HG03025 (cell line): ENCODE results near the gene ZMYND8.
"Not testable (repeated sequence)": the region's sequence is repeated elsewhere in the genome, so short reads cannot be mapped to it uniquely, and the experiment has no call there.

Source experiments
- ATAC-seq: cut with Tn5 transposase; IDR thresholded peaks from one replicate; pipeline ENCODE4 v1.9.1; 2021; ENCODE audit warnings: mild to moderate bottlenecking, moderate library complexity; ENCODE audit not compliant: unreplicated experiment, low FRiP score

ZMYND8 gene

DNA sequence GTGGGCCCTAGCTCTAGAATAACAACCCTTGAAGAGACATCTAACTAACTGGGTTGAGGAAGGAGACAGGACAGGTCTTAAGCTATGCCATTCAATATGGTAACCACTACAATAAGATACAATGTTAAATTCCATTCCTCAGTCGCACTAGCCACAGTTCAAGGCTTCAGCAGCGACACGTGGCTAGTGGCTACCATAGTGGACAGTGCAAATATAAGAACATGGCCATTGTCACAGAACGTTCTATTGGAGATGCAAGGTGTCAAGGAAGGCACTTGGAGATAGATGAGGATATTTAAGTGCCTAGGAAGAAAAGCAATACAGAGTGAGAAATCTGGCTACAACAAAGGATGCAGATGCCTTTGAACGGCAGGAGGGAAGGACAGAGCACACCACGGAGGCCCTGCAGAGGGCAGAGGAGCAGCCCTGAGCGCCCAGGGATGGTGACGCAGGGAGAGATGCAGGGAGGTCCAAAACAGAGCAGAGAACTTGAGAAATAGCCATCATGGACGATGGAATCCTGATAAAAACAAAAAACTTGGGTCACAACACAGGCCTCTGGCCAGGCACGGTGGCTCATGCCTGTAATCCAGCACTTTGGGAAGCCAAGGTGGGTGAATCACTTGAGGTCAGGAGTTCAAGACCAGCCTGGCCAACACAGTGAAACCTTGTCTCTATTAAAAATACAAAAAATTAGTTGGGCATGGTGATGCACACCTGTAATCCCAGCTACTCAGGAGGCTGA, 140.7 kb downstream of the ZMYND8 start:
- ATAC-seq: no peak

DNA sequence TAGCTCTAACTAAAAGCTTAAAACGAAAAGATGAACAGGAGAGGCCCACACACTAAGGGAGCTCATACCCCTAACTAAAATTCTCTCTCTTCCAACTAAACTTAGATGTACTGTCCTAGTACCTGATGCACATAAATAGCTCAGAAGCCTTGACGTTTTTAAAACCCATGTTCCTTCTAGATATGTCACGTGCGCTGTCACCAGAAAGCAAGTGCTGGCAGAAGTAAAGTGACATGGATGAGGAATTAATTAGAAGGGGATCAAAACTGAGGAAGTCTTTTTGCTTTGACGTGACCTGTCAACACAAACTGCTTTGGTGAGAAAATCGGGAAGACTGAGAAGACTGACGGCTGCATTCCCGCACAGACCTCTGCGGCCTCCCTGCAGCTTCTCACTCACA, 142.5 kb downstream of the ZMYND8 start:
- ATAC-seq: no peak

DNA sequence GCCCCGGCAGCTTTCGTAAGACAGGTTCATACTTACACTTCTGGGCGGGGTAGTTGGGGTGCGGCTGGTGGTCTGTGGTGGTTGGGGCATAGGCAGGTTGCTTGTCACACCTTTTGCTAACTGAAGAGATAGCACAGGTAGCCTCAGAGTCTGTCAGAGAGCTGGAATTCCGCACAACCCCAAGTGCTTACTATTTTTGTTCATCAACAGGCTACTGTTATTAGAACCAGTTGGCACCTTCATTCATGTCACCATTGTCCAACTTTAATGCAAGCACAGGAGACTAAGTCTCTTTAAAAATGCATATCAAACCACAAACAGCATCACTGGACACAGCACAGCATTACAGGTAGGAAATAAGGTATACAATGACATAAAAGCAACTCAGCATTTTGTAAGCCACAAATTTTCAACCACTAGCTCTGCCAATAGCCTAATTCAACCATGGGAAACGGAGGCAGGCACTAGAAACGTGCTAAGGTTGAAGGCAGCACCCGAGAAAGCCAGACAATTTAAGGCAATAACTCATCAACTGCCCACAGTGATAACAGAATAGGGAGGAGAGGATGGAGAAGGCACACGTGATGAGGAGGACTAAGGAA, 143.8 kb downstream of the ZMYND8 start:
- ATAC-seq: no peak

DNA sequence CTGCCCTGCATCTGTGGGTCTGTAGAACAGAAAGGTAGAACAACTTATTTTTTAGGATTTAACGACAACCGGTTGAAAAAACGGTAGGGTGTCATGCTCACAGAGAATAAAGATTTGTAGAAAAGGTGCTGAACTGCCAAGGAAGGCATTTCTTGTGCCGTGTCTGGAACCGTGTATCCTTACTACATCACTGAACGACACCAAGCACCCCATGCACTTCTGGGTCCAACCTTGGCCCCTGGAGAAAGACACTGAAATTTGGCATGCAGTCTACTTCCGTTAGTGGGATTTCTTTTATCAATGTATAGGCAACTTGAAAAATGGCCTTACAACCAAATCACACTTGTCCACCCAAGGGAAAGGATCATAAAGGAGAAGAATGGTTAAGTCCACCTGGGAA, 145.5 kb downstream of the ZMYND8 start:
- no peak for ATAC-seq

DNA sequence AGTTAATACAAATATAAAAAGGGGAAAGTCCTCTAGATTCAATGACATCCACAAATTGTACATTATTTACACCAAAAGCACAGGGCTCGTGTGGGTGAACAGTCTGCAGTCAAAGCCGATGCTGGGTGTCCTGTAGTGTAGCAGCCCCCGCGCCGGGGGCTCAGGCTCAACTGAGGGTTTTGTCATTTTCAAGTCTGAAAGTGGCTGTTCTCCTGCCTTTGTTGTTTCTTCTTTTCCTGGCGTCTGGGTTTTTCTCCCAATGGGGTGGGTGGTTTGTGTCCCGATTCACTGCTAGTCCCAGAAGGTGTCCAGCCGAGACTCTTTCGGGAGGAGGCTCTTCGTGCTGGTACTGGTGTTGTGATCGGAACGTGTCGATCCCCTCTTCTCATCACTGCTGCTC, 146.0 kb downstream of the ZMYND8 start:
- ATAC-seq: no peak

DNA sequence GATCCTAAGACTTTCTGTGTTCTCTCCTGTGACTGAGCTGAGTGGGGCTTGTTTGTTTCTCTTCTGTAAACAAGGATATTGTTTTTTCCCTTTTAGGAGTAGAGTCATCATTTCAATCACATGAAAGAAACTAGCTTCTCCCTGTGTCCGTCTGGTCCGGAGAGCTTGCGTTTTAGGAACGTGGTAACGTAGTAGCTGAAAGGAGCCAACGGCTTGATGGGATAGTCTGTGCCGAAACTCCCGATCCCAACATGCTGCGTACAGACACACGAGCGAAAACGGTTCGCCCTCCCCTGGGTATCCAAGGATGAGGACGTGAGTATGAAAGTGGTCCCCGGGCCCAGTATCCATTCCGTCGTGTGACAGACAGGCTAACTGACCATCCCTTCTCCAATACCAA, 146.5 kb downstream of the ZMYND8 start:
- ATAC-seq: no peak

DNA sequence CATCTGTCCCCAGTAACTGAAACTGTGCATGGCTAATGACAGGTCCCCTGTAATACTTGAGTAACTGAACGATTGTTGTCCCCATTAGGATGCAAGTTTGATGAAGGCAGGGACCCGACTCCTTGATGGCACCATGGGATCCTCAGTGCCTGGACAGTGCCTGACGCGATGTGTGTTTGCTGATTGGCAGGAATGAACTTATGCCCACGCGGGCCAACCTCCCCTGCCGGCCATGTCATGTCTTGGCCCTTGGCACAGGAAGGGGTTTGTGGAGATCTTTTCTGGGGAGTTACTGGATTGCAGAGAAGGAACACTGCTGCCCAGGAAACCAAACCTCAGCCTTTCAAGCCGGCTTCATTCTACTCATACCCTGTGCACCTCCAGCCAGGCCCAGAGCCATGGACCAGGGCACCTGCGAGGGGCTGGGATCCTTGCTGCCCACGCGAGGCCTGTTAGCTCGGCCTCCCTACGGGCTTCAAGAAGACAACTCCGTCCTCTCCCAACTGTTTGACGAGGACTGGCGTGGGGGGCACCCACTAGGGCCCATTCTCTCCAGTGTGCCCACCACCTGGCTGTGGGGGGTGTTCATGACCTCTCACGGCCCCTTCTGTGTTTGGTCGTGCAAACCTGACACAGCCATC, 147.8 kb downstream of the ZMYND8 start:
- ATAC-seq: no peak

DNA sequence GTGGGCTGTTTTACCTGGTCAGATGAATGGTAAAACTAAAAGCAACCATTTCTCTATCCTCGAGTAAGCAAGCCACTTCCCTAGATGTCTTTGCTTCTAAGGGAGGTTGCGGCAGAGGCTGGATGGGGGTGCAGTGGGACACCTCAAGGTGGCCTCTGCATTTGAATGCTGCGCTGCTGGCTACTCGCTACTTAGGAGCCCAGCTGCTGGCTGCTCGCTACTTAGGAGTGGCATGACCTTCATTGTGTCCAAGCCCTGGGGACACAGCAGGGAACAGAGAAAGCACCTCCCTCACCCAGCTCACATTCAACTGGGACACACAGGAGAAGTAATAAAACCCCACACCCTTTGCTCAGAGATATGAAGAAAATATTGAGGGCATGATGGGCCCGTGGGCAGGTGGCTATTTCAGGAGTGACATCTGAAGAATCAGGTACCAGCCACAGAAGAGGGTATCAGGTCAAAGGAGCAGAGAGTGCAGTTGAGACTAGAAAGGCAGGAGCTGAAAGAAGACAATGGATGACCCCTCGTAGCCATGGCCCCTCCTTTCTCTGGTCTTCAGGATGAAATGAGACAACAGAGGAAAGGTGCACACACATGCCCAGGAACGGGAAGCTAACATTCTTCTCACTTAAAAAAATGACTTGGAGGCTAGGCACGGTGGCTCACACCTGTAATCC, 149.4 kb downstream of the ZMYND8 start:
- ATAC-seq: no peak

DNA sequence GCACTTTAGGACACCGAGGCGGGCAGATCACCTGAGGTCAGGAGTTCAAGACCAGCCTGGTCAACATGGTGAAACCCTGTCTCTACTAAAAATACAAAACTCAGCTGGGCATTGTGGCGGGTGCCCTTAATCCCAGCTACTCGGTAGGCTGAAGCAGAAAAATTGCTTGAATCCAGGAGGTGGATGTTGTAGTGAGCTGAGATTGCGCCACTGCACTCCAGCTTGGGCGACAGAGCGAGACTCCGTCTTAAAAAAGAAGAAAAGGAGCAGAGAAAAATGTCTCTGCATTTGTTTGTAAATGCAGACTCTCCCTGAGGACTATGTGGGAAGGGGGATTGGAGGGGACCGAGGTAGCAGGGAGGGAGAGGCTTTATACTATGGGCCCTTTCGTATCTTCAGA, 149.9 kb downstream of the ZMYND8 start:
- not testable (repeated sequence) for ATAC-seq

DNA sequence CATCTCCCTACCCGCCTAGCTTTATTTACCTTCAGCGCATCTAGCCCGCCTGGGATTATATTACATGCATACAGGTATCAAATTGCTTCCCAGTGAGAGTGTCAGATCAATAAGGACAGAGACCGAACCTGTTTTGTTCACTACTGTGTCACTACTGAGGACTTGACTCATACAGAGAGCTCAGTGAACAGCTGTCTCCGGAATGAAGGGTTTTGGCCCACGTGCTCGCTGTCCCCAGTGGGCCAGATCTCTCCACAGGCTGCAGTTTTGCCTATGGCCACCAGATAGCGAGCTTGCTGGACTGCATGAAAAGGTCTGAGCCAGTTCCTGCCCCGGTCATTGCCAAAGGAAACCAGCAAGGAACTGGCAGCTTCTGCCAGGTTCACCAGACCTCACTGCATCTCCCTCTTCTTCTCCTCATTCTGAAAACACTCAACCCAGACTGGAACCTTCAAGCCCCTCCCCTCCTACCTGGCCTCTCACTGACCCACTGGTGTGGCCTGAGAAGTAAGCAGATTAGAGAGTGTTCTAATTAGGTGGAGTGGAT, 150.8 kb downstream of the ZMYND8 start:
- ATAC-seq: no peak

DNA sequence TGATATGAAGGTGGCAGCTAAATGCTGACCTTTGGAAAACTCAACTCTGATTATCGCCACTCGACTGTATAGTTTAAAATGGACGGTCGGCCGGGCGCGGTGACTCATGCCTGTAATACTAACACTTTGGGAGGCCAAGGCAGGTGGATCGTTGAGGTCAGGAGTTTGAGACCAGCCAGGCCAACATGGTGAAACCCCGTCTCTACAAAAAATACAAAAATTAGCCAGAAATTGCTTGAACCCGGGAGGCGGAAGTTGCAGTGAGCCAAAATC, 151.7 kb downstream of the ZMYND8 start:
- ATAC-seq: not testable (repeated sequence)

DNA sequence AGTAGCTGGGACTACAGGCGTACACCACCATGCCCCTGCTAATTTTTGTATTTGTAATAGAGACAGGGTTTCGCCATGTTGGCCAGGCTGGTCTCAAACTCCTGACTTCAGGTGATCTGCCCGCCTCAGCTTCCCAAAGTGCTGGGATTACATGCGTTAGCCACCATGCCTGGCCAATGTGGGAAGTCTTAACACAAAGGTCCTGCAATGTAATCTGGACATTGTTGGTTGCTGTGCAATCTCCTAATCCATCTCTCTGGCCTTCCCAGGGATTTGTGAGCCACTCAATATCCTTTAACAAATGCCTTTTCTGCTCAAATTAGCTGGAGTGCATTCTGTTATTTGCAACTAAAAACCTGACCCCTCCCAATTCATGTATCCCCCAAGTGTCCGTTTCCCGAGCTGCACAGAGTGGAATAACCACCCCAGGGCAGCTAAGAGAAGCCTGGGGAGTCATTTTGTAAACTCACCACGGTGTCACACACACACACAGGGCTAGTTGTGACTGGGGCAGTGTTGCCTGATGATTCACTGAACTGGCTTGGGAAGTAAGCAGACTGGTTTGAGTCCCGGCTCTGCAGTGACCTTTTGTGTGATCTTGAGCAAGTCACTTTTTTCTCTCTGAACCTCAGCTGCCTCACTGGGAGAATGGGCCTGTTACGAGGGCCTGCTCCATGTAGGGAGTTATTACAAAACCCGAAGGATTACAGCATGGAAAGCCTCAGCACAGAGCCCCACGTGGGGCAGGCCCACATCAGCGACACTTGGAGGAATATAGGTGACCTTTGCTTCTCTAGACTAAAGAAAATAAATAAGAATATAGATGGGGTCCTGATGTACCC, 152.3 kb downstream of the ZMYND8 start:
- ATAC-seq: no peak

DNA sequence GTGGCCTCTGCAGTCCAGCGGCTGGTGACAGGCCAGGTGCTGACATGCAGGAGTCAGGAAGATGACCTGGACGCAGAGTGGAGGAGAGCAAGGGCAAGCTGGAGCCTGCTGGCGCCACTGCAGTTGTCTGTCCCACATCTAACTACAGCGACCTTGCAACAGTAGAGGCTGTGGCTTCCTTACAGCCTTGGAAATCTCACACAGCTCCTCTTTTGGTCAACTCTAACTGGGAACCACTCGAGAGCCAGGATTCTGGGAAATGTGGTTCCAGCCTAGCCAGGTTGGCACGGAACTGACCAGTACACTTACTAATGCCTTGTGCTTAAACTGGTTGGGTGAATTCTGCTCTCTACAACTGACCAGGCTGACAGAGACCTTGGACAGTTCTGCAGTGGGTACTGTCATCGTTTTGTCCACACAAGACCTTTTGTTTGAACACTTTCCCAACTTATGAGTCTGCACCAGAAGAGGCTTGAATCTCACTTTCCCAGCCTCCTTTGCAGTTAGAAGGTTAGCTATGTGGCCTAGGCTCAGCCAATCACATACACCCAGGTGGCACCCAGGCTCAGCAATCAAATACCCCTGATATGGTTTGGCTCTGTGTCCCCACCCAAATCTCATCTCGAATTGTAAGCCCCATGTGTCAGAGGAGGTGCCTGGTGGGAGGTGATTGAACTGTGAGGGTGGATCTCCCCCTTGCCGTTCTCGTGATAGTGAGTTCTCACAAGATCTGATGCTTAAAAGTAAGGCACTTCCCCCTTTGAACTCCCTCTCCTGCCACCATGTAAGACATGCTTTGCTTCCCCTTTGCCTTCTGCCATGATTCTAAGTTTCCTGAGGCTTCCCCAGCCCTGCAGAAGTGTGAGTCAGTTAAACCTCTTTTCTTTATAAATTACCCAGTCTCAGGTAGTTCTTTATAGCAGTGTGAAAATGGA, 153.5 kb downstream of the ZMYND8 start:
- no peak for ATAC-seq

DNA sequence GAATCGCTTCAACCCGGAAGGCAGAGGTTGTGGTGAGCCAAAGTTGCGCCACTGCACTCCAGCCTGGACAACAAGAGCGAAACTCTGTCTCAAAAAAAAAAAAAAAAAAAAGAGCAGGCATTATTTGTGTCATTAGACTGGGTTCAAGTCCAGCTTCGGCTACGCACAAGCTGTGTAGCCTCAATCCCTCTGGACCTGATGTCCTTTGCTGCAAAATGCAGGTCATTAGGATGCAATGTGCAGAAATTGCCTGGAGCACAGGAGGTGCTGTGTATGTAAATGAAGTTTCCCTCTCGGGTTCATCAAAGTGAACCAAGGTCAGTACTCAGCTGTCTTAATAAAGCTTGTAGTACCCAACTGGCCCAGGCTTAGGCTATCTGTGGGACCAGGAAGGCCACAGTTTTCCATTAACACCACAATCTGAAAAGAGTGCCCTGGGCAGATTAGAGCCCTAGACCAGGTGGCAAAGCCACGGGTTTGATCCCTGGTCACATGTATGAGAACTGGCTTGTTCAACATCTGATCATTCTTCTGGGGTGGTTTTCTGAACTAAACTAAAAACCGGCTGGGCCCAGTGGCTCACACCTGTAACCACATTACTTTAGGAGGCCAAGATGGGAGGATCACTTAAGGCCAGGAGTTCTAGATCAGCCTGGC, 155.3 kb downstream of the ZMYND8 start:
- no peak for ATAC-seq

DNA sequence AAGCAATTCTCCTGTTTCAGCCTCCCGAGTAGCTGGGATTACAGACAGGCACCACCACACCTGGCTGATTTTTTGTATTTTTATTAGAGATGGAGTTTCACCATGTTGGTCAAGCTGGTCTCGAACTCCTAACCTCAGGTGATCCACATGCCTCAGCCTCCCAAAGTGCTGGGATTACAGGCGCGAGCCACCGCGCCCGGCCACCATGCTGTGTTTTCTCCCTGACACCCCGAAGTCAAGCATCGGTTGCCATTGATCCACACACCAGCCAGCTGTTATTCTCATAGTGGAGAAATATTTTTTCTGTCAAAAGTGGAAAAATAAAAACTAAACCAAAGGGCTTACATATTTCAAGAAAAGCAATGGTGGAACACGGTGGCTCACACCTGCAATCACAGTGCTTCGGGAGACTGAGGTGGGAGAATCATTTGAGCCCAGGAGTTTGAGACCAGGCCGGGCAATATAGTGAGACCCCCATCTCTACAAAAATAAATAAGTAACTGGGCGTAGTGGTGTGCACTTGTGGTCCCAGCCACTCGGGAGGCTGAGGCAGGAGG, 157.4 kb downstream of the ZMYND8 start:
- ATAC-seq: no peak

DNA sequence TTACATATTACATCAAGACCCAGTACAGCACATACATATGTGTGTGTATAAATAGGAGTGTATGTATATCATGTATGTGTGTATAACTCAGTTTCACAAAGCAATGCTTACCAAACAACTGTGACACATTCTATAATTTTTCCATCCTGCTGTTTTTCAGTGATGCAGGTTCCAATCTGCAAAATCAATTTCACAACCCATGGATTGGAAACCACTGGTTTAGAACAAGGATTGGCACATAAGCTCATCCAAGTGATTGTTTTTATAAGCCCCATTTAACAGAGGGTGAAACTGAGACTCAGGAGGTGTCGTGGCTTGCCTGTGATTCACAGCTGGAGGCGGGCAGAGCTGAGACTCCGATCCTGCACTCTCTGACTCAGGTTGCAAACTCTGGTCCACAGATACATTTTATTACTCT, 158.2 kb downstream of the ZMYND8 start:
- no peak for ATAC-seq

DNA sequence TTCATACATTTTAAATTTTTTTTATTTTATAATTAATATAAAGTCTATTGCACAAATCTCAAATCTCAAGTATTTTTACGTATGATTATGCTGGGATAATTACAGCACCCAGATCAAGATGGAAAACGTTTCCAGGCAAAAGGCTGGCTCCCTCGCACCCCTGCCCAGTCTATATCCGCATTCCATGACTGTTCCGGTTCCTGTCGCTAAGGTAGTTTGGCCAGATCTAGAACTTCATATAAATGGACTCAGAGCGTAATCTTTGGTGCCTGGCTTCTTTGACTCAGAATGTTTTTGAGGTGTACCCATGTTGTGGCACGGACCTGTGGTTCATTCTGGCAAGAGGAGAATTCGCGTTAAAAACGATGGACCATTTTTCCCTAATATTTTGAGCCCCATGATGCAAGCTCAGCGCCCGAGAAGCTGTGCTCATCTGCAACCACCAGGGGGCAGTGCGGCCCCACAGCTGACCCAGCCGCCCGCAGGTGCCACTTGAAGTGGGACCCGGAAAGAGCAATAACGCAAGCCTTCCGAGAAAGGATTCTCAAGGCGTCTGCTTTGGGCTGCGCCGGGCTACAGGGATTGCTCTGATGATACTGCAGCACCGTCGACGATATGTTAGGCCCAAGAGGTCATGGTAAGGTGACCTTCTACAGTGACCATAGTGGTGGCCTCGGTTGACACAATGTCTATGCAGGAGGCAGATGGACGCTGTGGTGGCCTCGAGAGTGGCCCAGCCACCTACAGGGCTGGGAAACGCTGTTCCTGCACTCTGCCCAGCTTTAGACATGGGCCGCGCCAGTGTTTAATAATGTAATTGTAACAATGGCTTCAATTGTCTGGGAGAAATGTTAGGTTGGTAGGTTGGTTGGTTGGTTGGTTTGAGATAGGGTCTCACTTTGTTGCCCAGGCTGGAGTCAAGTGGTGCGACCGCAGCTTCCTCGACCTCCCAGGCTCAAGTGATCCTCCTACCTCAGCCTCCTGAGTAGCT, 160.1 kb downstream of the ZMYND8 start:
- ATAC-seq: no peak
